Measurements from ENCODE around the gene POLR2J.

DNA sequence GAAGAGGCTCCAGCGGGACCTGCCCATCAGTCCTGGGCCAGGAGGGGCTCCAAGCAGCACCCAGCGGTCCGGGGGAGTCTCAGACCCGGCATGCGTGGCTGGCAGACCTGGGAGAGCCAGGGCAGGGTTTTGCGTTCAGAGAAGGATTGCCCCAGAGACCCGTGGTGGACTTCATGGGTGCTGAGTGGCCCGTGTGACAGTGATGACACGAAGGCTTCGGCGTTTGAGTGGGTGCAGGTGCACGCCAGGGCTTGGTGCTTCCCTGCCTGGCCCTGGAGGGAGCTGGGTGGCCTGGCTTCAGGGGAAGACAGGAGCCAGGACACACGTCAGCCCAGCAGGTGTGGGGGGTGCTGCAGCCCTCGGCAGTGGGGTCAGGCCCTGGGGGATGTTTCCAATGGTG, 31.4 kb downstream of the POLR2J start:
- TF ChIP-seq, protein P1, sequence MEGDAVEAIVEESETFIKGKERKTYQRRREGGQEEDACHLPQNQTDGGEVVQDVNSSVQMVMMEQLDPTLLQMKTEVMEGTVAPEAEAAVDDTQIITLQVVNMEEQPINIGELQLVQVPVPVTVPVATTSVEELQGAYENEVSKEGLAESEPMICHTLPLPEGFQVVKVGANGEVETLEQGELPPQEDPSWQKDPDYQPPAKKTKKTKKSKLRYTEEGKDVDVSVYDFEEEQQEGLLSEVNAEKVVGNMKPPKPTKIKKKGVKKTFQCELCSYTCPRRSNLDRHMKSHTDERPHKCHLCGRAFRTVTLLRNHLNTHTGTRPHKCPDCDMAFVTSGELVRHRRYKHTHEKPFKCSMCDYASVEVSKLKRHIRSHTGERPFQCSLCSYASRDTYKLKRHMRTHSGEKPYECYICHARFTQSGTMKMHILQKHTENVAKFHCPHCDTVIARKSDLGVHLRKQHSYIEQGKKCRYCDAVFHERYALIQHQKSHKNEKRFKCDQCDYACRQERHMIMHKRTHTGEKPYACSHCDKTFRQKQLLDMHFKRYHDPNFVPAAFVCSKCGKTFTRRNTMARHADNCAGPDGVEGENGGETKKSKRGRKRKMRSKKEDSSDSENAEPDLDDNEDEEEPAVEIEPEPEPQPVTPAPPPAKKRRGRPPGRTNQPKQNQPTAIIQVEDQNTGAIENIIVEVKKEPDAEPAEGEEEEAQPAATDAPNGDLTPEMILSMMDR (conservative IDR thresholded peaks at IDR 0.05), result no peak
- no peak for TF ChIP-seq EZH2 (IDR thresholded peaks at IDR 0.05; ENCODE audit: low read depth)
